Mesenchymal stem cell (in vitro differentiated cells and primary cell): ENCODE results near the gene RNASE11.

Experiments used
- DNase-seq: peaks from one replicate; pipeline ENCODE4 v3.0.0-alpha.2; 2013
- H2AFZ ChIP-seq: one replicate; pipeline ENCODE4 v1.6.1; 2013; ENCODE audit warnings: low read depth, mild to moderate bottlenecking, control low read depth, inconsistent platforms, low read length, moderate library complexity
- H2AK5ac ChIP-seq: 2 replicates; pipeline ENCODE4 v1.6.1; 2013; ENCODE audit warnings: low read length, moderate library complexity, mild to moderate bottlenecking, inconsistent platforms; ENCODE audit not compliant: severe bottlenecking
- H2BK120ac ChIP-seq: one replicate; pipeline ENCODE4 v1.6.1; 2013; ENCODE audit warnings: low read depth, mild to moderate bottlenecking, inconsistent platforms, low read length, moderate library complexity
- H2BK12ac ChIP-seq, 2 experiments: one replicate each; pipeline ENCODE4 v1.6.1; 2013; ENCODE audit warnings: inconsistent platforms in 2 of 2, low read length in 2 of 2, mild to moderate bottlenecking in 2 of 2, moderate library complexity in 2 of 2, control low read depth in 1 of 2
- H2BK15ac ChIP-seq: one replicate; pipeline ENCODE4 v1.6.1; 2013; ENCODE audit warnings: mild to moderate bottlenecking, low read depth, inconsistent platforms; ENCODE audit not compliant: poor library complexity, severe bottlenecking
- H2BK5ac ChIP-seq: 2 replicates; pipeline ENCODE4 v1.6.1; 2013; ENCODE audit warnings: low read depth, mild to moderate bottlenecking, low read length, control low read depth, inconsistent platforms; ENCODE audit not compliant: poor library complexity, severe bottlenecking
- H3K14ac ChIP-seq, 2 experiments: one replicate each; pipeline ENCODE4 v1.6.1; 2013; ENCODE audit warnings: inconsistent platforms in 2 of 2, low read length in 2 of 2, control low read depth in 1 of 2, mild to moderate bottlenecking in 1 of 2, moderate library complexity in 1 of 2
- H3K18ac ChIP-seq, 2 experiments: one replicate each; pipeline ENCODE4 v1.6.1; 2013; ENCODE audit warnings: inconsistent platforms in 2 of 2, low read length in 2 of 2, control low read depth in 1 of 2, low read depth in 1 of 2, mild to moderate bottlenecking in 1 of 2
- H3K23ac ChIP-seq, 2 experiments: one replicate each; pipeline ENCODE4 v1.6.1; 2013; ENCODE audit warnings: inconsistent platforms in 2 of 2, low read length in 2 of 2, mild to moderate bottlenecking in 2 of 2, moderate library complexity in 2 of 2, control low read depth in 1 of 2
- H3K27ac ChIP-seq: 2 replicates; pipeline ENCODE4 v1.5.1; 2013; ENCODE audit warnings: mild to moderate bottlenecking, moderate library complexity, low read length, control low read depth, inconsistent platforms; ENCODE audit not compliant: poor library complexity, severe bottlenecking
- H3K27me3 ChIP-seq, 2 experiments: 2 replicates each; pipeline versions ENCODE4 v1.6.1 to v1.7.0; 2013; ENCODE audit warnings: low read length in 2 of 2, mild to moderate bottlenecking in 2 of 2, moderate library complexity in 2 of 2, control low read depth in 1 of 2, inconsistent platforms in 1 of 2; ENCODE audit not compliant: control insufficient read depth in 1 of 2, insufficient read depth in 1 of 2
- H3K36me3 ChIP-seq, 2 experiments: 2 replicates each; pipeline versions ENCODE4 v1.6.1 to v1.7.0; 2013; ENCODE audit warnings: low read length in 2 of 2, control low read depth in 1 of 2, inconsistent platforms in 1 of 2, low read depth in 1 of 2, mild to moderate bottlenecking in 1 of 2; ENCODE audit not compliant: insufficient read depth in 2 of 2, control insufficient read depth in 1 of 2
- H3K4ac ChIP-seq, 2 experiments: one replicate each; pipeline ENCODE4 v1.6.1; 2013; ENCODE audit warnings: inconsistent platforms in 2 of 2, low read length in 2 of 2, mild to moderate bottlenecking in 2 of 2, moderate library complexity in 2 of 2, control low read depth in 1 of 2, low read depth in 1 of 2
- H3K4me1 ChIP-seq: 2 replicates; pipeline ENCODE4 v1.6.1; 2013; ENCODE audit warnings: low read depth, low read length, control low read depth; ENCODE audit not compliant: control insufficient read depth, insufficient read depth
- H3K4me2 ChIP-seq: 2 replicates; pipeline ENCODE4 v1.6.1; 2013; ENCODE audit warnings: low read length, mild to moderate bottlenecking, inconsistent platforms; ENCODE audit not compliant: poor library complexity, severe bottlenecking
- H3K4me3 ChIP-seq, 2 experiments: 2 replicates each; pipeline versions ENCODE4 v1.5.1 to v1.7.0; 2013; ENCODE audit warnings: low read length in 2 of 2, mild to moderate bottlenecking in 2 of 2, control low read depth in 1 of 2, low read depth in 1 of 2; ENCODE audit not compliant: insufficient read depth in 1 of 2
- H3K79me1 ChIP-seq: replicated peaks from 2 replicates; pipeline ENCODE4 v1.6.1; 2013; ENCODE audit warnings: mild to moderate bottlenecking, control low read depth, low read length, inconsistent platforms; ENCODE audit not compliant: poor library complexity, severe bottlenecking
- H3K9ac ChIP-seq: 2 replicates; pipeline ENCODE4 v1.7.0; 2013; ENCODE audit warnings: mild to moderate bottlenecking, low read length, moderate library complexity
- H3K9me3 ChIP-seq: 2 replicates; pipeline ENCODE4 v1.7.0; 2013; ENCODE audit warnings: mild to moderate bottlenecking, low read length; ENCODE audit not compliant: control insufficient read depth
- H4K8ac ChIP-seq: one replicate; pipeline ENCODE4 v1.6.1; 2013; ENCODE audit warnings: inconsistent platforms, mild to moderate bottlenecking, low read length, moderate library complexity
- H4K91ac ChIP-seq: one replicate; pipeline ENCODE4 v1.6.1; 2013; ENCODE audit warnings: mild to moderate bottlenecking, low read length, inconsistent platforms
- WGBS: methylation state at CpG from one replicate; pipeline ENCODE4 v1.1.7; 2013; ENCODE audit warnings: mixed read lengths; 5-methylcytosine and 5-hydroxymethylcytosine counted together

RNASE11 gene

GRCh38 chr14:20613094-20614037 lies 25.6 kb upstream of the RNASE11 start:
- Histone ChIP-seq H4K8ac (no peak overlapping the region), H2BK5ac (no peak overlapping the region), H3K9ac (peak overlapping the region; percentile 85), H3K14ac (no peak overlapping the region), H3K4me2 (peak overlapping the region; percentile 87), H2BK15ac (no peak overlapping the region), H2AK5ac (no peak overlapping the region), H2BK12ac (no peak overlapping the region), H3K27me3 (peaks cover under 1 to 5% of the 10 kb centered on the region in 2 experiments), H3K4me3 (peak overlapping the region; percentile 42 to 92), H3K27ac (peak overlapping the region; percentile 84), H3K18ac (peak overlapping the region in 1 of 2 experiments; percentile 39), H2AFZ (no peak overlapping the region), H3K9me3 (no peaks in the 10 kb centered on the region), H4K91ac (no peak overlapping the region), H3K36me3 (no peaks in the 10 kb centered on the region), H3K23ac (no peak overlapping the region), H3K4me1 (no peaks in the 10 kb centered on the region), H2BK120ac (no peak overlapping the region), H3K4ac (no peak overlapping the region), H3K79me1 (no peaks in the 10 kb centered on the region)
- DNase-seq: peak; percentile 98
- WGBS: 1% methylated on average over 28 of the region's 34 CpGs

DNA sequence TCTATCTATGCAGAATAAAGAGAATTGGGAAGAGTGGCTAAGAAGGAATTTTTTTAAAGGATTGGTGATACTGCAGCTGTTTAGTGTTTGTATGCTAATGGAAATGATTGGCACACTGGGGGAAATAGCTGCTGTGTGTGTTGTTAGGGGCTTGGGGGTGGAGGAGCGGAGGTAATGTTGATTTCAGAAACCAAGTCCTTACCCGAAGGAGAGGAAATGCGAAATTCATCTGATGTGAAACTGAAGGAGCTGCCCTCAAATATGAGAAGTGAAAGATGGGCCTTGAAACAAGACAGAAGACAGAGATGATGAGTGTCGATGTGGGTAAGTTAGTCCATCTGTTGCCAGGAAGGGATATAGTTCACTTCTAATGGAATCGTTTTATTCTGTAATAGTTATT lies 24.6 kb upstream of the RNASE11 start:
- no peak overlapping the region for H4K91ac ChIP-seq
- no peak overlapping the region for H3K23ac ChIP-seq
- H3K18ac ChIP-seq: no peak overlapping the region
- no peaks in the 10 kb centered on the region for H3K4me1 ChIP-seq
- no peaks in the 10 kb centered on the region for H3K36me3 ChIP-seq
- no peak overlapping the region for H3K4me2 ChIP-seq
- no peaks in the 10 kb centered on the region for H3K79me1 ChIP-seq
- no peak overlapping the region for H4K8ac ChIP-seq
- peaks cover 2 to 4% of the 10 kb centered on the region in 2 experiments for H3K27me3 ChIP-seq
- no peak overlapping the region for H2AK5ac ChIP-seq
- H3K14ac ChIP-seq: no peak overlapping the region
- H2BK5ac ChIP-seq: no peak overlapping the region
- no peak overlapping the region for H3K27ac ChIP-seq
- WGBS: 79% methylated on average over 3 of the region's 5 CpGs
- H2AFZ ChIP-seq: no peak overlapping the region
- no peak overlapping the region for H3K9ac ChIP-seq
- H3K4me3 ChIP-seq: no peak overlapping the region
- no peaks in the 10 kb centered on the region for H3K9me3 ChIP-seq
- no peak overlapping the region for H2BK15ac ChIP-seq
- H2BK120ac ChIP-seq: no peak overlapping the region
- no peak overlapping the region for H2BK12ac ChIP-seq
- no peak for DNase-seq
- no peak overlapping the region for H3K4ac ChIP-seq

GRCh38 chr14:20611277-20611676 lies 23.5 kb upstream of the RNASE11 start:
- Histone ChIP-seq H3K4ac (no peak overlapping the region), H3K4me2 (no peak overlapping the region), H4K8ac (no peak overlapping the region), H3K36me3 (no peaks in the 10 kb centered on the region), H3K23ac (no peak overlapping the region), H3K9me3 (no peaks in the 10 kb centered on the region), H2BK5ac (no peak overlapping the region), H2AFZ (no peak overlapping the region), H3K14ac (no peak overlapping the region), H2BK12ac (no peak overlapping the region), H3K79me1 (no peaks in the 10 kb centered on the region), H3K4me1 (no peaks in the 10 kb centered on the region), H3K27ac (no peak overlapping the region), H3K27me3 (peaks cover 2 to 4% of the 10 kb centered on the region in 2 experiments), H3K4me3 (no peak overlapping the region), H2AK5ac (no peak overlapping the region), H4K91ac (no peak overlapping the region), H2BK15ac (no peak overlapping the region), H2BK120ac (no peak overlapping the region), H3K9ac (no peak overlapping the region), H3K18ac (no peak overlapping the region)
- DNase-seq: no peak
- 70% methylated on average over 4 of the region's 4 CpGs for WGBS

DNA sequence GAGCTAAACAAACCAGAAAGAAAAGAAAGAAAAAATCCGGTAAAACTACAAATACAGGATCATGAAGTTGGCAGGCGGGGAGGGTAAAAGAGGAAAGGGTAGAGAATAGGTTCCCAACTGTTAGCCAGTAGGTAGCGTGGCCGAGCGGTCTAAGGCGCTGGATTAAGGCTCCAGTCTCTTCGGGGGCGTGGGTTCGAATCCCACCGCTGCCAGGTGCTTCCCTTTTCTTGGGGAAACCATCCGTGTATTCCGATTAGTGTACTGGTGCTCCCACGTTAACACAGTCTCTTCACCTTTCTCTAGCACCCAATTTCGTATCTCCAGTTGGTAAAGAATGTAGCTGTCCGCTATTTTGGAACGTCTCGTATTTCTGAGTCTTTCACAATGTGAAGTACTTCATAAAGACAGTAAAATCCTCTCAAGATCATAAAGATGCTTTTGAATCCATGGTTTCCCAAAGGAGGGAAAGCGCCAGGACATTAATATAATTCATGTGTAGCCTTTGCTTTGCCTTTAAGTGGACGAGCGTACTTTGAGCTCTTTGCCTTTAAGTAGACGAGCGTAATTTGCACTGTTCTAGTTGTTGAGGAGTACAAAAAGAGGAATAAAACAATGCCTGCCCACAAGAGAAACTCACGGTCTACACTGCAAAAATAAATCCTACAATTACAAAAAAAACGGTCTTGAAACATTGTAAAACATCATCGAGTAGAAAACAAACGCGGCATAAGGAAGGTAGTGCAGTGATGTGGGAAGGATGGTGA lies 22.4 kb upstream of the RNASE11 start:
- no peak overlapping the region for H2AFZ ChIP-seq
- H2BK5ac ChIP-seq: no peak overlapping the region
- H2BK15ac ChIP-seq: no peak overlapping the region
- no peak overlapping the region for H3K23ac ChIP-seq
- H4K91ac ChIP-seq: no peak overlapping the region
- H3K4ac ChIP-seq: no peak overlapping the region
- H2BK12ac ChIP-seq: no peak overlapping the region
- H3K4me2 ChIP-seq: peak overlapping the region; percentile 66
- H3K9ac ChIP-seq: peak overlapping the region; percentile 90
- peak; percentile 76 for DNase-seq
- no peak overlapping the region for H3K27ac ChIP-seq
- H3K4me1 ChIP-seq: no peaks in the 10 kb centered on the region
- H3K79me1 ChIP-seq: no peaks in the 10 kb centered on the region
- H3K27me3 ChIP-seq: peaks cover 2 to 4% of the 10 kb centered on the region in 2 experiments
- H2AK5ac ChIP-seq: no peak overlapping the region
- H3K9me3 ChIP-seq: no peaks in the 10 kb centered on the region
- no peak overlapping the region for H2BK120ac ChIP-seq
- no peak overlapping the region for H3K14ac ChIP-seq
- H4K8ac ChIP-seq: no peak overlapping the region
- WGBS: 10% methylated on average over 17 of the region's 27 CpGs
- no peak overlapping the region for H3K18ac ChIP-seq
- peak overlapping the region; percentile 87 to 97 for H3K4me3 ChIP-seq
- no peaks in the 10 kb centered on the region for H3K36me3 ChIP-seq
